Stimulated activated CD8-positive, alpha-beta memory T cell treated with anti-CD3 and anti-CD28 coated beads, Interleukin-4, amount 100 ng/mL, for 48 hours (primary cell): ENCODE data around the gene SLC28A1.
"Not testable (repeated sequence)": the region's sequence is repeated elsewhere in the genome, so short reads cannot be mapped to it uniquely, and the experiment has no call there.

Source experiments
- DNase-seq: peaks from one replicate; pipeline ENCODE4 v3.0.0-alpha.2; 2020

The SLC28A1 gene

DNA sequence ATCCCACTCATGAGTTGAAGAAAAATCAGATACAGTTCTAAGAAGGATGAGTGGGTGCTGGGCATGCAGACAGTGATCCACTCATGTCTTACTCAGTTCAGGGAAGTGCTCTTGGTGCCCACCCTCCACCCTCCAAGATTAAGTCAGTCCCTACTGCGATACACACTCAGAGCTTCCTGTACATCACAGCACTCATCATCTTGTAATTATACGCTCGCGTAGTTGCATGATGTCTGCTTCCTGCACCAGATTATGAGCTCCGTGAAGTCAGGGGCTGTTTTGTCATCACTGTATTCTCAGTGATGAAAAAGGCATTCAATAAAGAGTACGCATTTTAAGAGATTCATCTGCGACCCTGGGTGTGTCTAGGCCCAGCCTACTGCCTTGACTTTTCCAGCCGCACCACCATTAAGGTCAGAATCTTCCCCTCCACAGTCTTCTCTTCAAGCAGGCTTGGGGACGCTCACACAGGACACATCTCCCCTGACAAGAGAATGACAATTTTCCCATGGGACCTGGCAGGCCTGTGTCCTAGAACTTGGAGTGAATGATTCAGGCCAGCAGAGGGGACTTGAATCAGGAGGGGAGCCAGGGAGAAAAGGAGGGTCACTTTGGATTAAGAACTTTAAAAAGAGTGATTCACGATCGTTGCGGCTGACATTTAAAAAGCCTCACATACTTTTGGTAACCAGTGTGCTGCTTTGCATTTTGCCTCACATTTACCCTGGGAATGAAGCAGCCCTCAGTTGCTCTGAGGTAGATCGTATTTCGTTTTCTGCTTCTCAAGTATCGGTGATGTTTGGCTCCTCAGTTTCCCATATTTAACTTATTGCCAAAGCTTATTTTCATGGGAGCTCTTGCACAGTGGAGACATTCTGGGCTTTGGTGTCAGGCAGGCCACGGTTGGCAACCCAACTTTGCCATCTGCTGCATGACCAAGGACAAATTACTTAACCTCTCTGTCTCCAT, 89.3 kb downstream of the SLC28A1 start:
- no peak for DNase-seq

DNA sequence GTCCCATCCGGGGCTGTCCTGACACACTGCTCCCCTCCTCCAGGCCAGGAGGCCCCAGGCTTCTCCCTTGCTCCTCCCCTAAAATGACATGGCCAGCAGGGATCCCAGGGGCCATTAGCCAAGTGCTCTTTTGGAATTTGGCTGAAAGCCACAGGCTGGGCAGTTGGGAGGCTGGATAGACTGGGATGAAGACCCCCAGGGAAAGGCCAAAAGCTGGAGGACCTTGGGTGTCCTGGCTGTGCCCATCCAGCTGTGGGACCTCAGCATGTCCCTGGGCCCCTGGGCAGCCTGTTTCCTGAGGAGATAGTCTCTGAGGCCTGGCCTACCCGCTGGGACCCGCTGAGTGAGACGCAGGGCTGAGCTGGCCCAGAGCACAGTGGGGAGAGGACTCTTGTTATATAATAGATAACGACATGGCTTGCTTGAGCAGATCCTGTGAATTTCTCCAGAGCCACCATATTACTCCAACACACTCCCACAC, 91.4 kb downstream of the SLC28A1 start:
- DNase-seq: no peak

- DNase-seq: no peak
These were observed 92.4 kb downstream of the SLC28A1 start for GRCh38 chr15:84976746-84977345.

GRCh38 chr15:84979651-84980050, 95.2 kb downstream of the SLC28A1 start:
- DNase-seq: no peak

DNA sequence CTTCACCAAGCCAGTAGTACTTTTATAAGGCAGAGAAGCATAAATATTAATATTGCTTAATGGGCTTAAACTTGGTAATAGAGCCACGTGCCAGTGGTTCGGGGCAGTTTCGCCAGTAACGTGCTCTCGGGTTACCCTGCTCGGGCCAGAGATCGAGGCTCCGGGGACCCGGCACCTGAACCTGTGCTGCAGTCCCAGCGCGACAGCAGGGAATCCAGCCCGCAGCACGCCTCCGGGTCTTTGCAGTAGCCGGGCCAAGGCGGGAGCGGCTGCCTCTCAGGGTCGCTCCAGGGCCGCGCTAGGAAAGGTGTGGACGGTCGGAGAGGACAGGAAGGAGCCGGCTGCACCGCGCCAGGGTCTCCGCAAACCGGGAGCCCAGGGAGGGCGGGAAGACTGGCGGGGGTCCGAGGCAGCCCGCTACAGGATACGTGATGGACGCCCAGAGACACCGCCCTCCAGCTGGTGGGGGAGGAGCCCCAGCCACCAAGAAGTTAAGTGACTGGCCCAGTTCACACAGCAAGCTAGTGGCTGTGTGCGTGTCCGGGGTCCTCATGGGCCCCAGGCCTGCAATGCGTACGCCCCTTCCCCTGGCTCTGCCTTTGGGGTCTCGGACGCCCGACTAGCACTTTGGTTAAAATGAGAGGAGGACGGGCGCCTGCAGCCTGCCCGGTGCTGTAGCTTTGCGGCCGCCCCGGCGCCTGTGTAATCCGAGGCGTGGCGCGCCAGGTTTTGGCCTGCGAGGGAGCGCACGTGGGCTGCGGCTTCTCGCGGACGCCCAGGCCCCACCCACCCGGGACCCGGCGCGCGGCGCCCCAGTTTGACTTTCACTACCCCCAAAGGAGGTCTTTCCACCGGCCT, 96.0 kb downstream of the SLC28A1 start:
- DNase-seq: peak; percentile 88

- DNase-seq: peak; percentile 95
These were observed 96.7 kb downstream of the SLC28A1 start for GRCh38 chr15:84981054-84981710.

DNA sequence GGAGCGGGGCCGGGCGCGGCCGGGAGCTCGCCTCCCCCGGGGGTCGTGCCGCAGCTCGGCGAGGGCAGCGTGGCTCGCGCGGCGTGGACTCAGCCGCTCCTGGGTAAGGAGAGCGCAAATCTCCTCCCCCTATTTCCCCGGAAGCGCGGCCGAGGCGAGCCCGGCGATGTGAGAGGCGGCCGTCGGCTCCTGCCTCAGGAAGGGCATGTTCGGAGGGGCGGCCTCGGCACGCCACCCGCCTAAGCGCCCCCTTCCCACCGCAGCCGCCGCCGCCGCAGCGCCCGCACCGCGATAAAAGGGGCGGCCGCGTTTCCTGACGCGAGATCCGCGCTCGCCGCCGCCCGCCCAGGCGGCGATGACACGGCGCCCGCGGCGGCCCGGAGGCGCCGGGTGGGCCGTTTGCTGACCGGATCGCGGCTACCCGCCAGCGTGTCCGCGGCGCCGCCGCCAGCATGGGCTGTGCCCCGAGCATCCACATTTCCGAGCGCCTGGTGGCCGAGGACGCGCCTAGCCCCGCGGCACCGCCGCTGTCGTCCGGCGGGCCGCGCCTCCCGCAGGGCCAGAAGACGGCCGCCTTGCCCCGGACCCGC, 97.3 kb downstream of the SLC28A1 start, which contains the start of gene PDE8A:
Gene PDE8A, plus strand, starts transcription at position 146 of the 590 bp plus-strand sequence. Its CDS starts 307 bp downstream, at position 453.
- DNase-seq: no peak

DNA sequence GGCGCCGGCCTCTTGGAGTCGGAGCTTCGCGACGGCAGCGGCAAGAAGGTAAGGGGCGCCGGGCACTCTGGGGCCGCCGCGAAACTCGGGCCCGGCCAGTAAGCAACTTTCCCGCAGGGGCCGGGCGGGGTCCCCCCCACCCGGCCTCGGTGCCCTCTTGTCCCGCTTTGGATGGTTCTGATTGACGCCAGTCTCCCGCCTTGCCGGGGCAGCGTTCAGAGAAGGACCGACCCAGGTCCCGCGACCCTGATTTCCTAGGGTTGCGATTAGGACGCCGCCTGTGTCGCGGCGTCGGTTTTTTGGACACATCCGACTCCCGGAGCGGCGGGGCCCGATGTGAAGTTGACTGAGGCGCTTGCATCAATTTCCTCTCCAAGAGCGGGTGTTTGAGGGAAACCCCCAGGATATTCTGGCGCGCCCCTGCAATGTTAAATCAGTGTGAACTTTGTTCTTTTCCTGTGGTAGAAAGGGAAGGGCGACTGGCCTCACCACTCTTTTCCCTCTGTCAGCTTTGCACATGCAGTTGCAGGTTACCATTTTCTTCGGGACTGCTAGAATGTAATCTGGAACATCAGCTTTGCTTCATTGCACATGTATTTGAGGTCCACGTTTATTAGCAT, 97.9 kb downstream of the SLC28A1 start:
- DNase-seq: peak; percentile 68

DNA sequence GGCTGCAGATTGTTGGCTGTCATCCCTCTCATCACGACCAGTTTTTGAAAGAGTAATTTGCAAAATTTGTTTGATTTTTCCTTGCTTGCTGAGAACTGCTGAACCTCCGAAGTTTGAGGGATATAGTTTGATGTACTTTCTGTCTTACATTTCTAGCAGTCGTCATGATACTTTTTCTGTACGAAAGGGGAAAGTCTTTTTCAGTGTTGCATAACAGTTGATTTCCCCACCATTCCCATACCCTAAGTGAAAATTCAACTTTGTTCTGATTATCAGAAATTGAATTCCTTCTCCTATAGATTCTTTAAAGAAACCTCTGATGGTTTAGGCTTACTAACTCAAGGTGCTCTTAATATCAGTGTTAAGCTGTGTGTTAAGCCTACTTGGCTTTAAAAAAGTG, 98.8 kb downstream of the SLC28A1 start:
- no peak for DNase-seq

- no peak for DNase-seq
These were observed 99.2 kb downstream of the SLC28A1 start for GRCh38 chr15:84983711-84984110.

DNA sequence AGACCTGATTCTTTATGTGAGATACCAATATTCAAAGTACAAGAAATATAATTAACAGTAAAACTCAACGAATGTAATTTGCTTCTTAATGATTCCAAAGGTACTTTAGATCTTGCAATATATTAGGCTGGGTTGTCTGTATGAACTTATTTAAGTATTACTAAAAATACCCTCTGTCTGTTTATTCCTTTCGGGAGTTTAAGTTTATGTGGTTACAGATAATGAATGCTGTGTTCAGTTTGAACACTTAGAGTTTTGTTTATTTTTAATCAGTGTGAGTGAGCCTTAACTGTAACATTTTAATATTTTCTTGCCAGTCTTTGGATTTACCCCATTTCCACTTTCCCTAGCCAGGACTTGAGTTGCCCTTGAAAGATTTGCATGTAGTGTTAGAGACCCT, 100.7 kb downstream of the SLC28A1 start:
- no peak for DNase-seq

DNA sequence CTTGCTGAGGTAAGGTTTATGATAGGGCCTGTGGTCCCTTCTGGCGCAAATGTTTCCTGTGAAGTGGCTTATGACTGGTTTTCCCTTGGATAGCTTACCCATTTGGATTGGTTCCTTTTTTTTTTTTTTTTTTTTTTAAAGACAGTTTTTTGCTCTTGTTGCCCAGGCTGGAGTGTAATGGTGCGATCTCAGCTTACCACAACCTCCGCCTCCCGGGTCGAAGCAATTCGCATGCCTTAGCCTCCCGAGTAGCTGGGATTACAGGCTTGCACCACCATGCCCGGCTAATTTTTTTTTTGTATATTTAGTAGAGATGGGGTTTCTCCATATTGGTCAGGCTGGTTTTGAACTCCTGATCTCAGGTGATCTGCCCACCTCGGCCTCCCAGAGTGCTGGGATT, 102.9 kb downstream of the SLC28A1 start:
- not testable (repeated sequence) for DNase-seq

- DNase-seq: no peak
These were observed 103.6 kb downstream of the SLC28A1 start for GRCh38 chr15:84987949-84988624.

GRCh38 chr15:84988909-84989644, 104.6 kb downstream of the SLC28A1 start:
- no peak for DNase-seq

GRCh38 chr15:84990507-84990906, 106.0 kb downstream of the SLC28A1 start:
- no peak for DNase-seq

- no peak for DNase-seq
These were observed 106.7 kb downstream of the SLC28A1 start for GRCh38 chr15:84991014-84991712.

GRCh38 chr15:84992157-84992944, 107.9 kb downstream of the SLC28A1 start:
- peak; percentile 60 for DNase-seq
